ENCODE data around the gene LRG1.

- TF ChIP-seq CTCF (IDR thresholded peaks at IDR 0.05) = no peak
- no peak for TF ChIP-seq POLR2A (IDR thresholded peaks at IDR 0.05)
Observed at GRCh38 chr19:4552525-4552819, 12.6 kb upstream of the LRG1 start.
